HPDE6-E6E7 (cell line): Measurements from ENCODE around the gene NRG3.
"Not testable (repeated sequence)": the region's sequence is repeated elsewhere in the genome, so short reads cannot be mapped to it uniquely, and the experiment has no call there.

Source experiments
- DNase-seq: peaks from one replicate; pipeline ENCODE4 v3.0.0; 2011; ENCODE audit warnings: missing footprints; ENCODE audit errors: extremely low spot score

NRG3 gene

DNA sequence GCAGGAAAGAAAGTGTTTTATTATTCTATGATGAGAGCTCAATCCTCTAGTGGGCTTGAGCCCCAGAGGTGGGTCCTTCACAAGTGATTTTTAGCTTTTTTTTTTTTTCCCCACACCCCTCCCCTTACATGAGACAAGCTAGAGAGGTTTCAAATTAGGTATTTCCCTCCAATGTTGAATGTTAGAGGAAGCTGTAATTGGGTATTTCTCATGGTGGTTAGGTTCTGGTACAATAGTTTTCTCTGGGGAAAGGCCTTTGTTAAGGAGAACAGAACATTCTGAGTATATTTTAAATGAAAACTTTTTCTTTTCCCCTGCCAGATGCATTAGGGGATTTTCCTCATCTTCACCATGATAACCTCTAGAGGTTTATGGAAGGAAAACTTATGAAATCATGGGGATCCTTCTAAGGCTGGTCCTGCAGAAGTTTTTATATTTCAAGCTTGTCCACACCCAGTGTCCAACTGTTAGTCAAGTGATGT, 1039.7 kb downstream of the NRG3 start:
- no peak for DNase-seq

DNA sequence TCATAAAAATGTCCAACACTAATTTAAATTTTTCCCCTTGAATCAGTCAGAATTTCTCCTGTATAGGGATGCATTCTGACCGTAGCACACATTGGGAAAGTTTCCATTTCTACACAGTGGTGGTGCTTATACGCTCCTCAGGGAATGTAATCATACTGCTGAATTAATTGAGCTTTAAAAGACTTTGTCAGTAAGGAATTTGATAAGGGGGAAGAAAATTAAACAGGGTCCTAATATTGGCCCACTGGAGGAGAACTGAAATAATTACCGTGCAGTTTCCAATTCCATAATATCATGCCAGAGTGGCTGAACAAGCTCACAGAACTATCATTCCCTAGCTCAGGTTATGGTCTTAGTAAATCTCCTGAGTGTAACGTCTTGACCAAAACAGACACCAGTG, 1041.9 kb downstream of the NRG3 start:
- DNase-seq = no peak

DNA sequence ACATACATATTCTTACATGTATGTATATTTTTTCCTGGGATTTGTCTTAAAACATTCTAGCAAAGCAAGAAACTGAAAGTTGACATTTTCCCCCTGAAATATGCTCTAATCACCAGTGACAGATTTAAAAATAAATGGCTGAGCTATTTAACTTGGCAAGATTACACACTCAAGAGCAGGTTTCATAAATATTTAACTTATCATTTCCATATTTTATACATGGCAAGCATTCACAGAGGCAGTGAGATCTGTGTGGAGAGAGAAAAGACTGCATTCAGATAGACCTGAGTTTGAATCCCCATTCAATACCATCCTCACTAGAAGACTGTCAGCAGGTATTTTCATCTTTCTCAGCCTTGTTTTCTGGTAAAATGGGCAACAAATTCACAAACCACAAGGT, 1043.0 kb downstream of the NRG3 start:
- no peak for DNase-seq

DNA sequence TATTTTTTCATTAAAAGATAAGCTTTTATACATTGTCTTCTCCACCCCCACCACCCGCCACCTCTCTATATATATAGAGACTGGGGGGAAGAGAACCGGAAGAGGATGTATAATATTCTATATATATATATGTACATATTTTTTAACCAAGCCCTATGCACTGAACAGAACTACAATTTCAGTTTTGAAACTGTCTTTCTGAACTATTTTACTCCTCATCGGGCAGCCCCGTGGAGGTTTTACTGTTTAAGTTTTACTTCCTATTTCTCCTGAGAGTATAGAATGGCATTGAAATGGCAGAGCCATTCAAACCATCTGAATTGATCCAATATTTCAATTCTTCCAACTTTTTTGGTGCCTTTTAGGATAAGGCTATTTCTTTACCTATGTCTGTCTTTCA, 1047.1 kb downstream of the NRG3 start:
- no peak for DNase-seq

DNA sequence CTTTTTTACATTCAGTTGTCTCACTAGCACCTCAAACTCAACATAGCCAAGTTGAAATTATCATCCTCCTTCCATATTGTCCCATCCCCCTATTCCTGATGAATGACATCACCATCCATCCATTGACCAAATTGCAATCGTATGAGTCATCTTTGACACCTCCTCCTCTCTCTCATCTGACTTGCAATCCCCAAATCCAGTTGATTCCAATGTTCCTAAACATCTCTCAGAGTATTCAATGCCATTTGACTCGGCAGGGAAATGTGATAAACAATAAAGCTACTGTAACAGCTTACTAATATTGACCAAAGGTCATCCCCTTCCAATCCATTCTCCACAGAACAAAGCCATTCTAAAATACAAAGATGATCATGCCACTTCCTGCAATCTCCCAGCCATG, 1047.8 kb downstream of the NRG3 start:
- no peak for DNase-seq

DNA sequence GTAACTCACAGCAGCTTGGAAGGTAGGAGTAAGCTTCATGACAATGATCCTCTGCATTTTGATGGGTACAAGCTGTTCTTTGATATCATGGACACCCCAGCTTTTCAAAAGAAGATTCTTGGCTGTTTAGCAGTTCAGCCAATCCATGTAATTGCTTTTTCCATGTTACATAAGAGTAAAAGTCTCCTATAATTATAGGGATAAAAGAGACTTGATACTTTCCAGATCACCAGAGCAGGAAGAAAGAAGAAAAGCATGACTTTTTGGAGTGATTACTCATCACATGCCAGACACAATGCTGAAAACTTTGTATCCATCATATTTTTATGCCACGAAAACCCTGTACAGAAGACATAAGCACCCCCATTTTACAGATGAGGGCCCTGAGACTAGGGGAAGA, 1049.7 kb downstream of the NRG3 start:
- DNase-seq = no peak

DNA sequence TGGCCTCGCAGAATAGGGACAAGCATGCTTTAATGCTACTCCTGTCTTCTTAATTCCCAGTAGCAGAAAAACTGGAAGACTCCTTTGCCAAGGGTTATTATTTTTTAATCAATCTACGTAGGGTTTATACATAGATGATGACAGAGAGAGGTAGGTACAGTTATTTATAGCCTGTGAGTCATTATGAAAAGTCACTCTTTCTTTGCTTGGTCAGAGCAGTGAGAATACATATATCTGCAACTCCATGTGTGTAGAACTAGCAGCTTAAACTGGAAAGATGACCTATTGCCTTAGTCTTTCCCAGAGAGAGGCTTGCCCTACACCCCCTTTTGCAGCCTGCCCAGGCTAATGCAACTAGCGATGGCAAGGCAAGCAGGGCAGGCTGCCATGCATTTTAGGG, 1050.6 kb downstream of the NRG3 start:
- no peak for DNase-seq

DNA sequence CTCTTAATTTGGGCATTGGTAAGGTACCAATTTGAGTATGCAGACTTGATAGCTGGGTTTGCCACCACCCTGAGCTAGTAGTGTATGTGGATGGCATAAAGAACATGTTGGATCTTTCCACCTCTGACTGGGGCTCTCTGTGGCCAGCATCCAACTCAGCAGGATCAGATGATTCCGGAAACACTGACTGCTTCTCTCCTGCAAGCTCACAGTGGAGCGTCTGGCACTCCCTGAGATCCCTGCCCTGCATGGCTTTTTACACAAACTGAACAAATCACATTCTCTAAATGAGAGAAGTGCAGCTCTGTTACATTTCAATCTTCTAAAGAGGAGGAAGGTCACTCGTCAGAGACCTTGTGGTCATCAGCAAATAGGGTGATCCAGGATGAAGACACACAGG, 1057.5 kb downstream of the NRG3 start:
- DNase-seq = no peak

DNA sequence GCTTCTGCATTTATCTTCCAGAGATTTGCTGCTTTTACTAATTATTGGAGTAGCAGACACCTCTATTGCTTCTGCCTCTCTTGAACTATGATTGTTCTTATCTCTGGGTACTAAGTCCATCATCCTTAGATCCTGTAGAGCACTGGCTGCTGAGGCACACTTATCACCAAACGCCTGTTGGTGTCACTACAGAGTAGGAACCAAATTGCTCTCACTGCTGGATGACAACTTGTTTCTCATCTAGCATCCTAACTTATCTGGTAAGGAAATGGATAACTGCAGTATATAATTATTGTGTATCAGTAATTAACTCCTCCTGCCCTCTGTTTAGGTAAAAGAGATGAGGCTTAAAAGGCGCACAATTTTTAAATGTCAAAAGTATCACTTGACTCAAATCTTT, 1059.4 kb downstream of the NRG3 start:
- DNase-seq = no peak

DNA sequence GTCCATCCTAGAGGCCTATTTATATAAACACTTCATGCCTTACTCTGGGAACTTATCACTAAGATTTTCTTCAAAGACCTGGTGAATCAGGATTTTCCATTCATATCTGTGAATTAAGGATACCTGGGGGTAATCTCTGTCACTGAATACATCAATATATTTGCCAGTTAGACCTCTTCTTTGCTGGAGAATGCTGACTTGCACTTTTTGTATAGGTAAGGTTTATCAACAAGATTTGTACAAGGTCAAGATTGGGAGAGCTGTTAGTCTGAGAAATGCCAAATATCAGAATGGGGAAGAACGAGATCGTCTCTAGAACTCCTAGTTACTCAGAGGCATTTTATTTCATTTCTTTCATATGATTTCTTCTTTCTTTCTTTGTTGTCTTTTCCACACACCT, 1060.0 kb downstream of the NRG3 start:
- no peak for DNase-seq

DNA sequence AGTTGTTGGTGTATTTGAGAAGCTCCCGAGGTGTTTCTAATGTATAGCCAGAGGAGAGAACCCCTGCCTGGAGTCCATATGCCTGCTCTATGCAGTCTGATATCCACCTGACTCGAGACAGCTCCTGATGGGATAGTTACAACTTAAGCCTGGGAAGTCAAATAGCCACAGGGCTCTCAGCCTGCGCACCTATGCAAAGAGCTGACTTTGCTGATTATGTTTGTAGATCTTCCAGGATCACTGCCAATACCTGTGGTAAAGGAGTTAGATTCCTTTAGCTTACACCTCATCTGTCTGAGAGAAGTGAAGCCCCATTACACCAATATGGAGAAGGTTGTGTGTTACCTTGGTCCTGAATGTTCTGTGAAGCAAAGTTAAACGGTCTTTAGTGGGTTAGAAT, 1063.3 kb downstream of the NRG3 start:
- DNase-seq = no peak

DNA sequence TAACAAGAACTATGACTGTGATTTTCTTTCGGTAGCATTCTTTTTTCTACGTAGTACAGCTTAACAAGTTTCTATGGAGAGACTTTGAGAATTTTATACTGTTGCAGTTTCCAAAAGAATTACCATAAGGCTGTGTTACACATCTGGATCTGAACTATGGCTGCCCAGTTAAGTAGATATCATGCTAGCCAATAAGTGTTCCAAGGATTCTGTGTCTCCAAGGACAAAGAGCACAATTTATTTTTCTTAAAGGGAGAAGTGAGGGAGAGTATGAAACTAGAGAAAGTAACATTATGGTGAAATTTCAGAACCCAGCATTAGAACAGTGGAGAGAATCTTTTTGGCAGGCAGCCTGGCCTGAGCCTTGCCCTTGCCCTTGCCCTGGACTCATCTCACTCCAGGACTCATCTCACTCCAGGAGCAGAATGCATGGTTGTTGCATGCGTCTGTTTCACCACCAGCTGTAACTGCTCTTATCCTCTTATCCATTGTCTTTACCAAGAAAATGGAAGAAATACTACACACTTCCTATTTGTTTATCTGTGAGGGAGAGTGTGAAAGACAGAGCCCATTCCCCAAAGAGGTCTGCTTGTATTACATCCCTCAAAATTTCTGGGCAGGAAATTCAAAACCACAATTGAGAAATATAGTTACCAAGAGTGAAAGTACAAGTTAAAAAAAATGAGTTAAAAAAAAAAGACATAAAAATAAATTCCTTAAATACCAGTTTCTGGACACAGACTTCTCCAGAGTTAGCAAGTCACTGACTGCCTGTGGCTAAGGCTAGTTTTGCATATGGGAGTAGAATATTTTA, 1067.5 kb downstream of the NRG3 start:
- DNase-seq = no peak

DNA sequence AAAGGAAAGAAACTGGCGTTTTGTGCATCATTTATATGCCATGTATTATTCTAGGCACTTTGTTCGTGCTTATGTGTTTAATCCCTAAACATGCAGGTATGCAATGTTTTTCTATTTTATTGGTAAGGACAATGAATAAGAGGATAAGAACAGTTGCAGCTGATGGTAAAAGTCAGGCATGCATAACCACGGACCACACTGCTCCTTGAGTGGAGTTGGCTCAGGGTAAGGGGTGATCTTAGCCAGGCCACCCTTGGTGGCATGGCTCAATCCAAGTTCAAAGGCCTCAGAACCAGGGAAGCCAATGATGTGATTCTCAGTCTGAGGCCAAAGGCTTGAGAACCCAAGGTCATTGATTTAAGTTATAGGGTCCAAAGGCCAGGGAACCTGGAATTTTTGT, 1068.1 kb downstream of the NRG3 start:
- no peak for DNase-seq

DNA sequence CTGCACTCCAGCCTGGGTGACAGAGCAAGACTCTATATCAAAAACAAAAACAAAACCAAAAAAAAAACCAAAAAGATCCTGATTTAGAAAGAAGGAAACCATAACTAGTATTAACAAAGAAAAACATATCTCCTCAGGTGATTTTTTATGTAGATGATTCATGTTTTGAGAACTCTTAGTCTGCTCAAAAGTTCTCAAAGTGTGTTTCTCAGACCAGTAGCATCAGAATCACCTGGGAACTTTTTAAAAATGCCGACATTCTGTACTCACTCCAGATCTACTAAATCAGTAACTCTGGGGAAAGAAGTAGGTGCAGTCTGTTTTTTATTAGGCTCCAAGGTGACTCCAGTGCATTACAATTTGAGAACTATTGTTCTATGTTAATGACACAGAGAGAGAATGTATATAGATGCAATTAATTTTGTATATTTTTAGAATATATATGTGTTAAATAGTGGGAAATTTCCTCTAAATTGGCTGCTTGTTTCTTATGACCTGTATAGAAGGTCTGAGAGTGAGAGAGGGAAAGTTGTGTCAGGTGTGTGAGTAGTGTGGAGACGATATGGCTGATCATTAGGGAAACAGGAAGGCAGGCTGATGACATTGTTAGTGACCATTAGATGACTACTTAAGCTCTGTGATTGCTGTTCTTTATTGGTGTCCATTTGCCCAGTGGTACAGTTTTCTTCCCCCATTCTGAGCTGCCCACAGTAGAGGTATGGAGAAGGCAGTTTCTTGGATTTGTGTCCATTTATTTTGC, 1075.0 kb downstream of the NRG3 start:
- no peak for DNase-seq

DNA sequence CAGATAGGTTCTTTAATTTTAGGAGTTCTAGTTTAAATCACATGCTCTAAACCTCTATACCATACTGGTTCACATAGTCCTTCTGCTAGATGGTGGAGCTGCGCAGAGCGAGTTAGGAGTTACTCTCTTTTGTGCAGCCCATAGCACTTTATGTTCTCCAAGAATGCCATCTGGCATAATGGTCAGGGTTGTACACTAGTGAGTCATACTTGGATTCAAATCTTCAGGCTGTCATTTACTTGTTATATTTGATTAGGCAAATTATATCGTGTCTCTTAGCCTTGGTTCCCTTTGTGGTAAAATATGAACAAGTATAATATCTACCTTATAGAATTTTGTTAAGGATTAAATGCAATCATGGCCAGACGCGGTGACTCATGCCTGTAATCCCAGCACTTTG, 1078.3 kb downstream of the NRG3 start:
- DNase-seq = no peak

DNA sequence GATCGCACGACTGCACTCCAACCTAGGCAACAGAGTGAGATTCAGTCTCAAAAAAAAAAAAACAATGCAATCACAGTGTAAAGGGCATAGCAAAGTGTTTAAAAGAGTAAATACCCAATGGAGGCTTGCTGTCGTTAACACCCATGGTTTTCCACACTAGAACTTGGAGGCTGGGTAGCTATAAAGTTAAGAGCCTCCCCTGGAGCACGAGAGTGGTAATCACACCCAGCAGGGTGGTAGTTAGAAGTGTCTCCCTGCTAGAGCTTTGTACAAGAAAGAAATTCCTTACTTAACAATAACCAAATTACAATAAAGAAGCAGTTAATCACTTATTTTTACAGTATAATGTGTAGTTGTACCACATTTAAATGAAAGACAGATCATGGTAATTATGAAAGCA, 1078.9 kb downstream of the NRG3 start:
- DNase-seq = no peak

DNA sequence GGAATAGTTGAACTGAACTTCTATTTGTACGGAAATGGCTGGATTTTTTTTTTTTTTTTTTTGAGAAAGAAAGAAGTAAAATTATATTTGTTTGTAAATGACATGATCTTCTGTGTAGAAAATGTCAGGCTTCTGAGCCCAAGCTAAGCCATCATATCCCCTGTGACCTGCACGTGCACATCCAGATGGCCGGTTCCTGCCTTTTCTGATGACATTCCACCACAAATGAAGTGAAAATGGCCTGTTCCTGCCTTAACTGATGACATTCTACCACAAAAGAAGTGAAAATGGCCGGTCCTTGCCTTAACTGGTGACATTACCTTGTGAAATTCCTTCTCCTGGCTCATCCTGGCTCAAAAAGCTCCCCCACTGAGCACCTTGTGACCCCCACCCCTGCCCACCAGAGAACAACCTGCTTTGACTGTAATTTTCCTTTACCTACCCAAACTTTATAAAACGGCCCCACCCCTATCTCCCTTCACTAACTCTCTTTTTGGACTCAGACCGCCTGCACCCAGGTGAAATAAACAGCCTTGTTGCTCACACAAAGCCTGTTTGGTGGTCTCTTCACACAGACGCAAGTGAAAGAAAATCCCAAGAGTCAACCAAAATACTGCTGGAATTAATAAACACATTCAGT, 1085.5 kb downstream of the NRG3 start:
- DNase-seq = not testable (repeated sequence)

DNA sequence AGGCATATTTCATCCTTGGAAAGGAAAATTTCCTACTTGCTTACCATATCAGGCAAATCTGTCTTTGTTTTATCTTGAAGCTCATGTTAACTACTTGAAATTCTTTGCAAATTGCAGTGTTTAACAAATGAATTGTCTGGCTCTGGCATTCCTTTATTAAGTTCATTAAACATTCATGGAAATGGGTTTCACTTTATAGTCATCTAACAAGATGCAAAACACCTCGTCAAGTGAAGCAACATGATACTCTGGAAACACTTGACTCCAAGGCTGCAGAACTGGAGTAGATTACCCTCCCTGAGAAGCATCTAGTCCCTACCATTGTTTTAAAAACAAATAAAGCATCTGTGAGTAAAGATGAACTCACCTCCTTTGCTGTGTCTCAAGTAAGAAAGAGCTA, 1086.9 kb downstream of the NRG3 start:
- no peak for DNase-seq

DNA sequence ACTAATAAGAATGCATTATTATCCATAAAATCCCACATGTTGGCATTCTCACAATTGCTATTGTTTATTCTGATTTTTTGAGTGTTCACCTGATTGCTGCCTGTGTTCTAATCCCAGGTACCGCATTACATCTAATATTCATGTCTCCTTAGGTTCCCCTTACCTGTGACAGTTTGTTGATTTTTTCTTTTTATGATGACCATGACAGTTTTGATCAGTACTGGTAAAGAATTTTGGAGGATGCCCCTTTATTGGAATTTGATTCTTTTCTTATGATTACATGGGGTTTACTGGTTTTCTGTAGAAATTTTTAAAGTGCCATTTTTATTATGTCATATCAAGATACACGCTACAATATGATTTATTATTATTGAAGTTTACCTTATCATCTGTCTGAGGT, 1091.1 kb downstream of the NRG3 start:
- DNase-seq = no peak

DNA sequence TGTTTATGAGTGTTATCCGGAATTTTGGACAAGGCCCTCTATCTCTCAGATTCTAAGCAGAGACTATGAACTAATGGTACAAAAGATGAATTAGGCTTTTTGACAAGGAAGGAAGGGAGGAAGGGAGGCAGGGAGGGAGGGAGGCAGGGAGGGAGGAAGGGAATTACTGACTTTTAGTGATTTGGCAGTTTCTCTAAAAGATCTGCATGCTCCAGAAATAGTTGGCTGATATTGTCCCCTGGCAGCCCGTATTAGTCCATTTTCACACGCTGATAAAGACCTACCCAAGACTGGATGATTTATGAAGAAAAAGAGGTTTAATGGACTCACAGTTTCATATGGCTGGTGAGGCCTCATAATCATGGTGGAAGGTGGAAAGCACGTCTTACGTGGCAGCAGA, 1093.5 kb downstream of the NRG3 start:
- no peak for DNase-seq

DNA sequence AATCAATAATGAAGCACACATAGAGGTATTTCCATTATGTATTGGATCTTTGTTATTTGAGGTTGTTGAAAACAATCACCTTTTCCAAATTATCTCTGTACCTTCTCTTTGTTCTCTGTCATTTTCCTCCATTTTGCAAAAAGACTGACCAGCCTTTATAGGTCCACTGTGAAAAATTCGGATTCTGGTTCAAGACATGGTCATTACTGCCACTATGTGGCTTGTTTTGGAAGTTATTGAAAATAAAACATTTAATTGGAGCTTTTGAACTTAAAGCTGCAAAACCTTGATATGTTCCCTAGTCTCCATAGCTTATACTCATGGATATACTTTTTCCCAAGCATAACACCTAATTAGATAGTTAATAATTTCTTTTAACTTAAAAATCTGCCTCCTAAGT, 1094.4 kb downstream of the NRG3 start:
- DNase-seq = no peak

DNA sequence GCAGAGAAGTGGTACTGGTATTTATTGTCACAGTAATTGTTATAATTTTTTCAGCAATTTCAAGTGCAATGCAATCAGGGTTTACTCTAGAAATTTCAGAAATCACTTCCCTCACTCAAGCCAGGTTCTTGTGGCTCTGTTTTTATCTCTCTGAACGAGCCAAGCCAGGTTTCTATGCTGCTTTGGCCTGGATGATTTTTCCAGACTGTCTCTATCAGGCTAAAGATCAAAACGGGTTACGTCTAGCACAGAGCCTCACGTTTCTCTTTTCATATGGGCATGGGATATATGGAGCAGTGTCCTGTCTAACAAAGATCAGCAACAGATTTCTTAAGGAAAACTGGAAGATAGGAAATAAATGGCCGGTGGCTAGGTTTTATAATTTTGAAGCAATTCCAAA, 1105.3 kb downstream of the NRG3 start:
- no peak for DNase-seq
